WTC11 (cell line): Measurements from ENCODE around the gene ANKS6. TPM values are rescaled to one million over a fixed set of nuclear protein-coding genes. Genes with fewer than 3 reads are reported as not detected.

Experiments used
- total RNA-seq: library from RNA; stranded (reverse); gene quantifications from 3 replicates; pipeline ENCODE4 v1.2.3, GENCODE V29; 2021

Gene ANKS6
- total RNA-seq, 1 experiment from 2014 or later = 65.1 TPM

Other genes starting within 250 kb of the ANKS6 start
- 0.92 to 2.2 TPM (median 1.5 TPM) in 3 replicates for gene GABBR2, start 87.6 kb downstream of the ANKS6 start, total RNA-seq
- gene GALNT12, start 11.1 kb upstream of the ANKS6 start, total RNA-seq = 19.3 to 24.7 TPM (median 23.7 TPM) in 3 replicates
- gene COL15A1, start 147.4 kb upstream of the ANKS6 start, total RNA-seq = 0.22 to 0.44 TPM (median 0.39 TPM) in 3 replicates